HG02588 (cell line): ENCODE data around the gene EHMT2.

Experiments used
- ATAC-seq: cut with Tn5 transposase; IDR thresholded peaks from one replicate; pipeline ENCODE4 v1.9.1; 2021; ENCODE audit warnings: mild to moderate bottlenecking, moderate library complexity; ENCODE audit not compliant: unreplicated experiment

Gene EHMT2

DNA sequence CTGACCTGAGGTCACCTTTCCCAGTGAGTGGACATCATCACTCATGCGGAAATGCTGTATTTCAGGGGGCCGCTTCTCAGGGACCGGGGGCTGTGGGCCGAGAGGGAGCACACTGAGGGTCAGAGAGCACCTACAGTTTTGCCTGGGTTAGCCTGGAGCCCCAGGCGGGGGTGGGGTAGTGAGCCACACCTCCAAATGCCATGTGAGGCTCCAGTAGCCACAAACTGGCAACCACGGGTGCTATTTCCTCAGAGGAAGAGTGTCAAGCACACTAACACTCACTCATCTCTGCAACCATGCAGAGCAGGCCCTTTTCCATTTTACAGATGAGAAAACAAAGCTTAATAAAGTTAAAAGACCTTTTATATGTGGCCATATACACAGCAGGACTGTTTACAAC lies 4.7 kb downstream of the EHMT2 start:
- ATAC-seq = no peak

DNA sequence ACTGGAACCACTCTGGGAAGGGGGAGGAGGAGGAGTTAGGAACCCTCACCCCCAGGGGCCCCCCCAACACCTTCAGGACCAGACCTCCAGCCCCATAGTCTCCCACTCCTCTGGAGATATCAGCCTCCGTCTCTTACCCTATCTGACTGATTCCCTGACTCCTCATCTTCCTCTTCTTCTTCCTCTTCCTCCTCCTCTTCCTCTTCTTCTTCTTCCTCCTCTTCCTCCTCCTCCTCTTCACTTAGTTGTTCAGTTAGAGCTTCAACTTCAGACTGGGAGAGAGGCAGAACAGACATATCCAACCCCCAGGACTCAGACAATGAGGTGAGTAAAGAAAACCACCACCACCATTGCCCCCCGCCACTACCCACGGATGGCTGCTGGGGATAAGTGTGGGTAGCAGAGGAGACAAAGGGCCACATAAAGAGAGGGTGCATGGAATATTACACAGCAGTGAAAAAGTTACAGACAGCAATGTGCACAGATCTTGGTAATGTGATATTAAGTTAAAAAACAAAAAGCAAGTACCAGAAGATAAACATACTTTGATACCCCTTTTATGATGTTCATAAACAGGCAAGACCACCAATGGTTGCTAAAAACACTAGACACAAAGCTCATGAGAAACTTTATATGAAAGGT lies 8.0 kb downstream of the EHMT2 start:
- no peak for ATAC-seq

DNA sequence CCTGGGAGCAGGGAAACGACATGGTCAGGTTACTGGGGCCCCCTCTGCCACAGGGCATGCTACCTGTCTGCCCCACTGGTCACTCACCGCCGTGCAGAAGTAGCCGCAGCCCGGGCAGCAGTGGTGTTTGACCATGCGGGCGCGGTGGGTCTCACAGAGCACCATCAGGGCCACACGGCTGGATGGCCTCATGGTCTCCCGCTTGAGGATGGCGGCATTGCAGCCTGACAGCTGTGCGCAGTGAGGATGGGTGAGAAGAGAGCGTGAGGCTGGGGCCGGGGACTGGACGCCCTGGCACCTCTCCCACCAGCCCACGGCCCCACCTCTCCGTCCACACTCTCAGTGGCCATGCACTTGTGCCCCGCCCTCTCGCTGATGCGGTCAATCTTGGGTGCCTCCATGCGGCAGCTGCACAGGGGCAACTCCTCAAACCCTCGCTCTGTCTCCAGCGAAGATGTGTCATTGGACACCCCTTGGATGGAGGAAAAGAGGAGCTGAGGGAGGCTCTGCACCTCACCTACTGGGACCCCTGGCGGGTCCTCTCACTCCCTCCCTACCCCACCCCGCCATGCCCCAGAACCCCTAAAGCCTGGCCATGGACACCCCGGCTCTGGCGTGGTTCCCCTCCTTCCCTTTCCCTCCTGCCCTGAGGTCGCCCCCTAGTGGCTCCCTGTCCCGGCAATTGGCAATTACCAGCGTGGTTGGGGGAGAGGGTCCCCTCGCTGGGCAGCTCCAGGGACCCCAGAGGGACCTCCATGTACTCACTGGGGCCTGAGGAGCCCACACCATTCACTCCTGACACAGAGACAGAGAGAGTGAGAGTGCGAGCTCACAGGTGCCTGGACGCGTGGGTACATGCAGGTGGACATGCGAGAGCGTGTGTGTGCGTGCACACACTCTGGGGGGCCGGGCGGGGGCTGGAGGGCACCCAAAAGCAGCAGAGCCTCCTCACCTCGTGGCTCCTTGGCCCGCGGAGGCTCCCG lies 8.9 kb downstream of the EHMT2 start:
- no peak for ATAC-seq

DNA sequence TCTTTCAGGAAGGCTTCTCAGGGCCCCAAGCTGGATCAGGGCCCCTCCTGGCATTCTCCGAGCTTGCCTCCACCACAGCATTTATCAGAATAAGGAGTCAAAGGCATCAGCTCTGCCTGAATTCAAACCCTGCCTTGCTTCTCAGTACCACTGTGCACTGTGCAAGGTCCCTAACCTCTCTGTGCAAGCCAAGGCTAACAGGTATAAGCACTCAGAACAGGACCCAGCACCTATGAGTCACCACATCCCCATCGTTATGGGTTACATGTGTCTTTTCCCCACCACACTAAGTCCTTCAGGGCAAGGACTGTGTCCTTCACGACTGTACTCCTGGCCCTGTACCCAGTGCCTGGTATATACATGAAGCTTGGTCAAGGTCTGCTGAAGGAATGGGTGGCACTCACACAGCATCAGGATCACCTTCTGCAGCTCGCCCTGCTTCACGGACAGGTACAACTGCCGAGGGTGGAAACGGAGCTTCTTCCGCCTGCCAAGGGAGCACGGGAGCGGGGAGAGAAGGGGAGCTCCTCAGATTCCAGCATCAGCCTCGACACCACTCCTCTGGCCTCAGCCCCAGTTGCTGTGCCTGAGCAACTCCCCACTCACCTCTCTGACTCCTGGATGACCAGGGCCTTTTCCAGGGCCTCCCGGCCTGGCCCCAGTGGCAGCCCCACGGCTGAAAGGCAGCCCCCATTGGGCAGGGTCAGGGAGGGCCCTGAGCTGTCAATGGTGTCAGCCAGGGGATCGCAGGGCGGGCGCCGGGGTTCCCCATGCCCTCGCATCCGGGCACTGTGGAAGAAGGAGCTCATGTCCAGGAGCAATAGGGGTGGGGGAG lies 10.1 kb downstream of the EHMT2 start:
- no peak for ATAC-seq

- ATAC-seq = no peak
Observed at GRCh38 chr6:31886541-31886991, 10.9 kb downstream of the EHMT2 start.

DNA sequence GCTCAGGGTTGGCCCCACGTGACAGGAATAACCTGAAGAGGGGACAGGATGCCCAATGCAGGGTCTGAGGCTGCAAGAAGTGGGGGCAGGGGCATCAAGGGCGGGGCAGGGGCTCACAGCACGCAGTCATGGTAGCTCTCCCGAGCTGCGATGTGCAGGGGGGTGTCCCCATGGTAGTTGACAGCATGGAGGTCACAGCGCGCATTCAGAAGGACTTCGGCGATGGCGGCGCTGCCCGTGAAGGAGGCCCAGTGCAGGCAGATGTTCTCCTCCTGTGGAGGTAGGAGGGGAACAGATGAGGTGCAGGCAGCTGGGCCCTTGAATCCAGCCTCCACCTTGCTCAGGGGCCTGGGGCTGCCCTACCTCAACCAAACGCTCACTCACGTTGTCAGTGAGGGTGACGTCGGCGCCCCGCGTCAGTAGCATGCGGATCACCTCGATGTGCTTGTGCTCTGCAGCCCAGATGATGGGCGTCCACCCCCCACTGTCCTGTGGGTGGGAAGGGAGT lies 12.9 kb downstream of the EHMT2 start:
- no peak for ATAC-seq

GRCh38 chr6:31883676-31884075 lies 13.8 kb downstream of the EHMT2 start:
- ATAC-seq = no peak

DNA sequence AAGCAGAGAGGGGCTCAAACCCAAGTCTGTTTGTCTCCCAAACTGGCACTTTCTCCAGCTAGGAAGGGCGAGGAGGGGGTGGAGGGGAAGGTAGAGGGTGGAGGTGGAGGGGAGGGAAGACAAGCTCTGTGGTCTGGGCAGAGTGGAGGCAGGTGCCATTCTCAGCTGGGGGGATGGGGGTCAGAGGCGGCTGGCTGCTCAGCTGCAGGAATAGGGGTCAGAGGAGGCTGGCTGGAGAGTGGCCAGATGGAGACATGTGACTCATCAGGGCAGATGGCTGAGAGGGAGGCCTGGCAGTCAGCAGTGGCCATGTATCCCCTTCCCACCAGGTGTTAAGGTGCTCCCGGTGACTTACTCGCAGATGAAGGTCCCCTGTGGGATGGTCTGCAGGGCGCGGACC lies 15.2 kb downstream of the EHMT2 start:
- ATAC-seq = no peak

DNA sequence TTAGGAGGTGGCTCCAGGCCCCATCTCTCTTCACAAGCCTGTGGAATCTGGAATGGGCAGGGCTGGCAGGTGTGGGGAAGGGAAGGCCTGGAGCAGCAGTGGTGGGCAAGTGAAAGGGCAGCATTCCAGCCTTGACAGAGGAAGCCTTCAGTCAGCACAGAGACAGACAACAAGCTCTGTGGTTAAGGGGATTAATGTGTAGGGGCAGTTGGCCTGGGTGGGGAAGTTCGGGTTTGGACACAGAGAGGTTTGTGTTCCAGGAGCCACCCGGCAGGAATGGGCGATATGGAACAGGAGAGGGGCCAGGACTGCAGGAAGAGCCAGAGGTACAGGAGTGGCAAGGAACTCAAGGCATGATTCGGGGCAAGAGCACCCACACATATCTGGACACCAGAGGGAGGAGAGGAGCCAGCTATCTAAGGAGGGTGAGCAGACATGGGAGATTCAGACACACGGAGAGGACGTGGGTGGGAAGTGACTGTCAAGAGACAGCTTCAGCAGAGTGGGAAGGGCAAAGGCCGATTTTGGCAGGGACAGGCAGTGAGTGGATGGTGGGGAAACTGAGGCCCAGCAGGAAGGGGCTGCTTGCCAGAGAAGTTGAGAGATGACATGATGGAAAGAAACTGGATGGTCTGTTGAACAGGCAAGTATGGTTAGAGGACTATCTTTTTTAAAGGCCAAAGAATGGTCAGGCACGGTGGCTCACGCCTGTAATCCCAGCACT lies 16.2 kb downstream of the EHMT2 start:
- ATAC-seq = no peak

DNA sequence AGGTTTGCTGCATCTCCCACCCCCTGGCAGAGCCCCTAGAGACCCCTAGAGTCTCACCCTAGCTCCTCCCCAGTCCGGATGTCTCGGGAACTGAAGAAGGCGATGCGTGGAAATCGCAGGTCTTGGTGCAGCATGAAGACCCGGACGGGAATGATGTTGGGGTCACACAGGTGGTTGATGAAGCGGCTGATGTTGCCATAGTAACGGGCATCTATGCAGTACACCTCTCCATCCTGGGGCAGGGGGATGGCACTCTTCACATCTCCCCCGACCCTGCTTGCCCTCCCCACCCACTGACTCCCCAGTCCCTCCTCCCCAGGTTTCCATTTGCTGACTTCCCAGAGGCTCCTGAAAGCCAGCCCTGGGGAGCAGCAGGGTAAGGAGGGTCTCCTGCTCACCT lies 16.9 kb downstream of the EHMT2 start:
- no peak for ATAC-seq

DNA sequence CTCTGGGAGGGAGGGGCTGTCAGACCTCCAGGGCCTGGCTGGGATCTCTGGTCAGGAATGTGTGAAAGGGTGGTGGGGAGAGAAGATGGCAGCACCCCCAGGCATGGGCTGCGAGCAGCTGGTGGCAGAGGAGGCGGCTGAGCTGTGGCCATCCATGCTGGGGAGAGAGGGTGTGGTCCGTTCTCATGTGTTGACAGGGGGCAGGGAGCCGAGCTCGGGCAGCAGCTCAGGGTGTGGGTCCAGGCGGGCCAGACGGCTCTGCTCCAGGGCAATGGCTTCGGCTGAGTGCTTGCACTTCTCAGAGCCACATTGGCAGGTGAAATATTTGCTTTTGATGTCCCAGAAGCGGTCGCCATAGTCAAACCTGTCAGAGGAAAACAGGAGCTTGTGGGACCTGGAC lies 17.6 kb downstream of the EHMT2 start:
- ATAC-seq = no peak

- ATAC-seq = no peak
Observed at GRCh38 chr6:31879143-31879542, 18.4 kb downstream of the EHMT2 start.

DNA sequence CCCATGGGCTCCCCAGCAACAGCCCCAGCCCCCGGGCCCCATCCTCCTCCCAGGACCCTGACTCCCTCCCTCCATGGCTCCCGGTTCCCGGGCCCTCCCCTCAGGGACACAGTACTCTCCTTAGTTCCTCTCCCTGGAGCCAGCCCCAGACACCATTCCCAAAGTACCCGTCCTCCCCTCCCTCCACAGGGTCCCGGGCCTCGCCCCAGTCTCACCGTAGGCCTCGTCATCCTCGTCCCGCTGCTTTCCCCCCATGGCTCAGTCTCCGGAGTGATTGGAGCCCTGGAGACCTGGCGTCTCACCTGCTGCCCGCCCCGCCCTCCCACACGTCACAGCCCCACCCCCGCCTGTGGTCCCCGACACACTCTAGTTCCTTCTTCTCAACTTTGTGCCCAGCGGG lies 18.8 kb downstream of the EHMT2 start, which contains the start of gene SLC44A4:
TSS of gene SLC44A4 (minus strand) at position 272 of the 400 bp plus-strand sequence. CDS start at position 255, 17 bp downstream.
- ATAC-seq = no peak

DNA sequence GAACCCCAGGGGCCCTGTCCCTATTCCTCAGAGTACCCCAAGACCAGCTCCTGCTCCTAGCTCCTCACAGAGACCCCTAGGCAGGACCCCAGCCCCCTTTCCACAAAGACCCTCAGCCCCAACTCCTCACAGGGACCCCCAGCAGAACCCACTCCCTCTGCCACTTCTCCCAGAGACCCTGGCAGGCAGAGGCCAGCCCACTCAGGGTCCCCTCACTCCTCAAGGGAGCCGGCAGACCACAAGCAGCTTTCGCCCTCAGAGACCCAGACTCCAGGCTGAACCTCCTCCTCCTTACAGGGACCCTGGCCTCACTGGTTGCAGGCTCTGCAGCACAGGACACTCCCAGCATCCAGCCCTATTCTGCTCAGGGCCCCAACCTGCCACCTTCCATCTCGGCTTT lies 19.3 kb downstream of the EHMT2 start:
- no peak for ATAC-seq

DNA sequence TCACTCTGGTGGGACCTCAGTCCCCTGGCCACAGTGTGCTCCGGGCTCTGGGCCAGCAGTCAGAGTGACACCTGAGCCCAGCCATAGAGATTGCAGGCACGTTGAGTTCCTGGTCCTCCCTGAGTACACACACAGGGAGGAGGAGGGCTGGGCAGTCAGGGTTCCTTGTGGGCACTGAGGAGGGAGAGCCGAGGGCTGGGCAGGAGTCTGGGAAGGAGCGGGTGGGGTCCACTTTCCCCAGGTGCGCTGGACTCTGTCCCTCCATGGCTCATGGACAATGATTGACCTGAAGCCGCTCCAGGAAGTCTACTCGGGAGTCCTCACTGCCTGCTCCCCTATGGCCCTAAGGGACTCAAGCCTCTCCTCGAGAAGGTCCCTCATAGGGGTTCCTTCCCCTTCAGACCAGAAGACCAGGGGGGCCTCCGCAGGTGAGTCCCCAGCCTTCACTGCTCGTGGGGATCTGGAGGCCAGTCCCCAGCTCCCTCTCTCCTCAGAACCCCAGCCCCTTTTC lies 19.8 kb downstream of the EHMT2 start:
- no peak for ATAC-seq

DNA sequence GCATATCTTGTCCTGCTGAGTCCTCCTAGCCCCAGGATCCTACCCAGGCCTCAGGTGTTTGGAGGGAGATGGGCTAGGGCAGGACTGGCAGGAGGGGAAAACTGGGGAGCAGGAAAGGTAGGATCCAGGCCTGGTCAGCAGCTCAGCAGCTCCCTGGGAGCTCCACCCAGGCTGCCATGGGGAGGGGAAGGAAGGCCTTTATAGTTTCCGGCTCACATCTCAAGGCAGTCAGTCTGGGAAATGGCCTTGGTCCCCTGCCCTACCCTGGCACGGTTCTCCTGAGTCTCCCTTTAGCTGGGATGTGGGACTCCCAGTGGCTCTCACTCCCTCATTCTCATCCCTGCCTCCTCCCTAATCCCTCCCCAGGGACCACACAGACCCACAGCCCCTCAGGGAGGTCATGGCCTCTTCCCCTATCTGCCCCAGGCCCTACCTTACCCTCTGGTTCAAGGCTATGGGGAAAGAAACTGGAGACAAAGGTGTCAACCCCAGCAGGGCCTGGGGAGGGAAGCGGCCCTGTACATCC lies 20.3 kb downstream of the EHMT2 start:
- no peak for ATAC-seq

GRCh38 chr6:31876357-31876756 lies 21.1 kb downstream of the EHMT2 start:
- ATAC-seq = no peak

GRCh38 chr6:31875877-31876276 lies 21.6 kb downstream of the EHMT2 start:
- ATAC-seq = no peak

DNA sequence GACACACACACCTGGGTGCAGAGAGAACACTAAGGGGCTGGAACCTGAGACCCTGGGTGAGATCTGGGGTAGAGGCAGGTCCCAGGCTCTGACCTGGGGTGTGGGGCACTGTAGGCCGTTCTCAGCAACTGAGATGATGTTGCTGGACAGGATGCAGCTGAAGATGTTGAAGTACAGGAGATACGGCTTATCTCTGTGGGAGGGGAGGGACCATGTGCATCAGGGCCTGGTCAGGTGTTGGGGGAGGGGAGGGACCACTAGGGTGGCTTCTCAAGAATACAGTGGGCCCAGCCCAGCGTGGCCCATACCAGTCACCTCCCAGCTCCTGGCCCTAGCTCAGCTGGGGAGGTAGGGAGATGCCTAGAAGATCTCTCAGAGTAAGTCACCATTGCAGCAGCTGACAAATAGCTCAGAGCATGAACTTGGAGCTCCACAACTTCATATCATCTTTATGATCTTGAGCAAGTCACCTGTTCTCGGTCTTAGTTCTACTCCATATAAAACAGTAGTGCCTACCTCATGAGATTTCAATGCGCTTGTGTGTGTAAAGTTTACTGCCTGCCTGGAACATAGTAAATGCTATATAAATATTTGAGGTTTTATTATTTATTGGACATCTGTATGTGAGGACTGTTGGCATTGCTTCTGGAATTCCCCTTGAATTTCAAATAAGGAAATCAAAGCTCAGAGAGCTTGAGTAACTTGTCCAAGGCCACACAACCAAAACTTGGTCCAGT lies 22.5 kb downstream of the EHMT2 start:
- ATAC-seq = no peak
